ENCODE data around the gene MYH7.

- TF ChIP-seq CTCF (IDR thresholded peaks at IDR 0.05; ENCODE audit: low read depth, low read length) (no peak), MAX (IDR thresholded peaks at IDR 0.05; ENCODE audit: low read depth, low read length) (no peak), POLR2A (IDR thresholded peaks at IDR 0.05; ENCODE audit: extremely low read depth, insufficient read length) (no peak)
Observed at GRCh38 chr14:23443881-23444280, 8.4 kb upstream of the MYH7 start.

All from NB4 (cell line).